Pancreas (tissue), 10 donors: Measurements from ENCODE around the gene MGMT. TPM values are rescaled to one million over a fixed set of nuclear protein-coding genes. Genes with fewer than 3 reads are reported as not detected.

Experiments used
- ATAC-seq, 4 donors: fragments of 200-7000 bp; cut with Tn5 transposase; one replicate each; pipeline versions ENCODE4 v1.8.0 to v1.9.1; 2020; ENCODE audit warnings: mild to moderate bottlenecking in 4 of 4, moderate library complexity in 4 of 4
- DNase-seq, 6 donors: peaks; one replicate each; pipeline ENCODE4 v3.0.0-alpha.2; 2020
- FAIRE-seq: peaks from 2 replicates; lab custom pipeline; 2012; peaks lifted over from hg19 to GRCh38; lab: Jason Lieb, UNC
- H3K27ac ChIP-seq, 4 donors: fragments of 200-600 bp; sonication (generic); 1 replicate in 3 of 4; 2 replicates in 1 of 4; pipeline versions ENCODE4 v1.5.0 to v1.8.0; 2020
- H3K27me3 ChIP-seq, 4 donors: fragments of 200-600 bp; one replicate each; pipeline ENCODE4 v1.8.0; 2021
- H3K36me3 ChIP-seq, 3 donors: fragments of 200-600 bp; sonication (generic) in 1 of 3; one replicate each; pipeline versions ENCODE4 v1.5.0 to v1.8.0; 2020 to 2021
- H3K4me1 ChIP-seq, 3 donors: fragments of 200-600 bp; one replicate each; pipeline ENCODE4 v1.8.0; 2021
- H3K4me3 ChIP-seq, 4 donors: fragments of 200-600 bp; sonication (generic) in 2 of 4; one replicate each; pipeline versions ENCODE4 v1.5.0 to v1.8.0; 2020 to 2021
- H3K9me3 ChIP-seq, 4 donors: fragments of 200-600 bp; one replicate each; pipeline ENCODE4 v1.8.0; 2021
- CTCF ChIP-seq, 4 donors: fragments of 200-600 bp; sonication (generic) in 3 of 4; IDR thresholded peaks; one replicate each; pipeline versions ENCODE4 v1.5.0 to v1.8.0; 2021; ENCODE audit warnings: antibody characterized with exemption in 4 of 4
- WGBS, 2 donors: extraction: QIAGEN DNeasy Blood & Tissue Kit; methylation state at CpG; one replicate each; pipeline ENCODE4 v1.1.7; 2013; 5-methylcytosine and 5-hydroxymethylcytosine counted together
- intact Hi-C, 3 donors: fragments of 100-400 bp; cut with DNase I; formaldehyde crosslinking; loops; one replicate each; pipeline versions ENCODE4 v1.11.1 to v1.14.2; 2022
- polyA plus RNA-seq, 2 donors: library from polyadenylated mRNA; stranded (reverse); fragments of 200-250 nt; gene quantifications; one replicate each; pipeline ENCODE4 v1.2.3, GENCODE V29; 2013
- total RNA-seq, 6 donors: library from RNA; stranded (reverse); fragmentation: NEBNext Ultra II Directional in 4 of 6; extraction: Animal tissue kit (Norgen Biotek cat#: 25700) in 4 of 6; gene quantifications; one replicate each; pipeline versions ENCODE4 v1.2.1 to v1.2.4, GENCODE V29; 2021 to 2023
- donor health status: healthy with polysubstance abuse.
- donor health status: DM: no; HTN: no; CAD: no; lungs with moderate emphysema.
- donor health status: DM: no; HTN: no; CAD: no.
- donor health status: control.
- donor health status: control.
- donor health status: Bipolar disorder and iron deficiency.
- donor health status: DM: yes; HTN: yes; CAD: no.
- donor health status: DM: no; HTN: no; CAD: no.
- donor health status: DM: no; HTN: no; CAD: no.
- donor health status: DM: yes; HTN: yes; CAD: no.

The MGMT gene
- total and polyA plus RNA-seq, 8 donors = 9.1 to 18.6 (median 12.0) TPM

- 96 to 97% methylated on average over 17 of the region's 17 CpGs for WGBS, 2 donors
- no peak for DNase-seq
- no peaks in the 10 kb centered on the region for H3K4me1 ChIP-seq
- TF ChIP-seq CTCF (IDR thresholded peaks at IDR 0.05) = no peak
- no peaks in the 10 kb centered on the region for H3K27me3 ChIP-seq
- H3K27ac ChIP-seq = no peak overlapping the region
- no peak for ATAC-seq
- no peak overlapping the region for H3K4me3 ChIP-seq
- no peaks in the 10 kb centered on the region for H3K9me3 ChIP-seq
- FAIRE-seq = no peak
- no peaks in the 10 kb centered on the region for H3K36me3 ChIP-seq
- intact Hi-C loops = no loop called here
Observed at GRCh38 chr10:129646973-129647372, 179.9 kb downstream of the MGMT start.

- H3K27me3 ChIP-seq = no peaks in the 10 kb centered on the region
- no peak for TF ChIP-seq CTCF (IDR thresholded peaks at IDR 0.05)
- DNase-seq (no peak), ATAC-seq (no peak), FAIRE-seq (no peak)
- no peaks in the 10 kb centered on the region for H3K4me1 ChIP-seq
- H3K27ac ChIP-seq = no peak overlapping the region
- WGBS, 2 donors = 94 to 98% methylated on average over 4 of the region's 4 CpGs
- no peaks in the 10 kb centered on the region for H3K36me3 ChIP-seq
- intact Hi-C loops = no loop called here
- H3K4me3 ChIP-seq = no peak overlapping the region
- H3K9me3 ChIP-seq = no peaks in the 10 kb centered on the region
Observed at GRCh38 chr10:129647590-129647989, 180.5 kb downstream of the MGMT start.

GRCh38 chr10:129648856-129649255, 181.8 kb downstream of the MGMT start:
- DNase-seq (no peak), ATAC-seq (no peak), FAIRE-seq (no peak)
- Histone ChIP-seq H3K36me3 (no peaks in the 10 kb centered on the region), H3K4me3 (no peak overlapping the region), H3K4me1 (no peaks in the 10 kb centered on the region), H3K27ac (no peak overlapping the region), H3K27me3 (no peaks in the 10 kb centered on the region), H3K9me3 (no peaks in the 10 kb centered on the region)
- intact Hi-C loops = no loop called here
- 91 to 96% methylated on average over 6 of the region's 6 CpGs for WGBS, 2 donors
- no peak for TF ChIP-seq CTCF (IDR thresholded peaks at IDR 0.05)

- no peak for TF ChIP-seq CTCF (IDR thresholded peaks at IDR 0.05)
- no peak overlapping the region for H3K27ac ChIP-seq
- DNase-seq (peak in 1 of 6 donors; percentile 42), ATAC-seq (no peak), FAIRE-seq (no peak)
- no peak overlapping the region for H3K4me3 ChIP-seq
- no peaks in the 10 kb centered on the region for H3K4me1 ChIP-seq
- 95 to 98% methylated on average over 15 of the region's 15 CpGs for WGBS, 2 donors
- no peaks in the 10 kb centered on the region for H3K36me3 ChIP-seq
- intact Hi-C loops = no loop called here
- H3K9me3 ChIP-seq = no peaks in the 10 kb centered on the region
- H3K27me3 ChIP-seq = no peaks in the 10 kb centered on the region
Observed at GRCh38 chr10:129652021-129652420, 185.0 kb downstream of the MGMT start.

GRCh38 chr10:129652521-129653201, 185.6 kb downstream of the MGMT start:
- no peak overlapping the region for H3K27ac ChIP-seq
- 95 to 97% methylated on average over 22 of the region's 22 CpGs for WGBS, 2 donors

More at GRCh38 chr10:129652521-129653201, 185.6 kb downstream of the MGMT start:
- Histone ChIP-seq H3K4me3 (no peak overlapping the region), H3K4me1 (no peaks in the 10 kb centered on the region), H3K27me3 (no peaks in the 10 kb centered on the region), H3K9me3 (no peaks in the 10 kb centered on the region), H3K36me3 (no peaks in the 10 kb centered on the region)
- FAIRE-seq (no peak), ATAC-seq (no peak), DNase-seq (peak in 1 of 6 donors; percentile 48)
- intact Hi-C loops = no loop called here
- no peak for TF ChIP-seq CTCF (IDR thresholded peaks at IDR 0.05)
